H1 (cell line): ENCODE measurements around the gene GRID2.

Experiments used
- KDM5A ChIP-seq: fragments of 200-600 bp; IDR thresholded peaks from 2 replicates; pipeline ENCODE4 v1.7.1; 2012; ENCODE audit warnings: mild to moderate bottlenecking, low read length, inconsistent platforms, mixed read lengths
- TF ChIP-seq, protein P1 (sequence below), 3 experiments: IDR thresholded peaks; 1 replicate in 2 of 3; 2 replicates in 1 of 3; pipeline versions ENCODE4 v1.5.1 to v1.6.1; 2011; ENCODE audit warnings: low read length in 3 of 3, mild to moderate bottlenecking in 3 of 3, inconsistent platforms in 2 of 3, low read depth in 1 of 3, moderate library complexity in 1 of 3; ENCODE audit not compliant: insufficient read depth in 1 of 3; ENCODE audit errors: control extremely low read depth in 1 of 3

- TF ChIP-seq KDM5A, result no peak
- TF ChIP-seq, protein P1, sequence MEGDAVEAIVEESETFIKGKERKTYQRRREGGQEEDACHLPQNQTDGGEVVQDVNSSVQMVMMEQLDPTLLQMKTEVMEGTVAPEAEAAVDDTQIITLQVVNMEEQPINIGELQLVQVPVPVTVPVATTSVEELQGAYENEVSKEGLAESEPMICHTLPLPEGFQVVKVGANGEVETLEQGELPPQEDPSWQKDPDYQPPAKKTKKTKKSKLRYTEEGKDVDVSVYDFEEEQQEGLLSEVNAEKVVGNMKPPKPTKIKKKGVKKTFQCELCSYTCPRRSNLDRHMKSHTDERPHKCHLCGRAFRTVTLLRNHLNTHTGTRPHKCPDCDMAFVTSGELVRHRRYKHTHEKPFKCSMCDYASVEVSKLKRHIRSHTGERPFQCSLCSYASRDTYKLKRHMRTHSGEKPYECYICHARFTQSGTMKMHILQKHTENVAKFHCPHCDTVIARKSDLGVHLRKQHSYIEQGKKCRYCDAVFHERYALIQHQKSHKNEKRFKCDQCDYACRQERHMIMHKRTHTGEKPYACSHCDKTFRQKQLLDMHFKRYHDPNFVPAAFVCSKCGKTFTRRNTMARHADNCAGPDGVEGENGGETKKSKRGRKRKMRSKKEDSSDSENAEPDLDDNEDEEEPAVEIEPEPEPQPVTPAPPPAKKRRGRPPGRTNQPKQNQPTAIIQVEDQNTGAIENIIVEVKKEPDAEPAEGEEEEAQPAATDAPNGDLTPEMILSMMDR (IDR thresholded peaks at IDR 0.05; ENCODE audit: control extremely low read depth in 1 of 3, insufficient read depth in 1 of 3, low read depth in 1 of 3, low read length in 3 of 3), result no peak
Measured at GRCh38 chr4:92304606-92305005, 840 bp downstream of the GRID2 start.
